Nephron (organoid): ENCODE measurements around the gene ZNF620.
"Not testable (repeated sequence)": the region's sequence is repeated elsewhere in the genome, so short reads cannot be mapped to it uniquely, and the experiment has no call there.

ENCODE experiments used
- H3K27ac Mint-ChIP-seq, 3 experiments: 2 replicates each; pipeline ENCODE4 v1.8.0; 2020; ENCODE audit warnings: mixed read lengths in 3 of 3, mild to moderate bottlenecking in 2 of 3, moderate library complexity in 1 of 3
- H3K27me3 Mint-ChIP-seq: 2 replicates; pipeline ENCODE4 v1.8.0; 2021; ENCODE audit warnings: low read depth, mild to moderate bottlenecking, moderate library complexity, mixed read lengths
- H3K36me3 Mint-ChIP-seq: 2 replicates; pipeline ENCODE4 v1.8.0; 2020; ENCODE audit warnings: low read depth, mixed read lengths
- H3K4me1 Mint-ChIP-seq: 2 replicates; pipeline ENCODE4 v1.8.0; 2020; ENCODE audit warnings: mixed read lengths
- H3K4me3 Mint-ChIP-seq, 3 experiments: 2 replicates each; pipeline ENCODE4 v1.8.0; 2020; ENCODE audit warnings: mild to moderate bottlenecking in 3 of 3, mixed read lengths in 3 of 3, moderate library complexity in 2 of 3
- H3K9me3 Mint-ChIP-seq: 2 replicates; pipeline ENCODE4 v1.8.0; 2020; ENCODE audit warnings: mixed read lengths
- TF ChIP-seq, protein P1 (sequence below), 3 experiments: fragments of 200-600 bp; sonication (generic); IDR thresholded peaks; one replicate each; pipeline ENCODE4 v1.5.0; 2021; ENCODE audit warnings: antibody characterized with exemption in 3 of 3; ENCODE audit not compliant: unreplicated experiment in 3 of 3

ZNF620 gene

DNA sequence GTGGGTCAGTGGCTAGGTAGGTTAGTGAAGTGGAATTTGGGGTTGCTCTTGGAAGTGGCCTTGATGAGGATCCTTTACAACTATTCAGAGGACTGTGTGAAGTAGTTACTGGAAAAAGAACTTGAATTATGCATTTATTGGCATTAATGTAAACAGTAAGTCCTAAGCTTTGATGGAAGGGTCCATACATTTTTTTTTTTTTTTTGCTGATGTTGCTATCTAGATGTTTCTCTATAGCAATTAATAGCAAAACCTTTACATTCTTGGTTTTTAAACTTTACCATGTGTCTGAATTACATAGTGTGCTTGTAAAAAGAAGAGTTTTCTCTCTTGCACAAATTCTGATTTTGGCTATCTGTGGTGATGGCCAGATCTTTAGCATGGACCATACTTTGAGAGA is 28.4 kb downstream of the ZNF620 start:
- Mint-ChIP-seq H3K36me3 (peaks cover 100% of the 10 kb centered on the region), H3K4me1 (no peaks in the 10 kb centered on the region), H3K27ac (no peak overlapping the region), H3K27me3 (no peaks in the 10 kb centered on the region), H3K9me3 (peaks cover 54% of the 10 kb centered on the region), H3K4me3 (no peak overlapping the region)
- TF ChIP-seq, protein P1, sequence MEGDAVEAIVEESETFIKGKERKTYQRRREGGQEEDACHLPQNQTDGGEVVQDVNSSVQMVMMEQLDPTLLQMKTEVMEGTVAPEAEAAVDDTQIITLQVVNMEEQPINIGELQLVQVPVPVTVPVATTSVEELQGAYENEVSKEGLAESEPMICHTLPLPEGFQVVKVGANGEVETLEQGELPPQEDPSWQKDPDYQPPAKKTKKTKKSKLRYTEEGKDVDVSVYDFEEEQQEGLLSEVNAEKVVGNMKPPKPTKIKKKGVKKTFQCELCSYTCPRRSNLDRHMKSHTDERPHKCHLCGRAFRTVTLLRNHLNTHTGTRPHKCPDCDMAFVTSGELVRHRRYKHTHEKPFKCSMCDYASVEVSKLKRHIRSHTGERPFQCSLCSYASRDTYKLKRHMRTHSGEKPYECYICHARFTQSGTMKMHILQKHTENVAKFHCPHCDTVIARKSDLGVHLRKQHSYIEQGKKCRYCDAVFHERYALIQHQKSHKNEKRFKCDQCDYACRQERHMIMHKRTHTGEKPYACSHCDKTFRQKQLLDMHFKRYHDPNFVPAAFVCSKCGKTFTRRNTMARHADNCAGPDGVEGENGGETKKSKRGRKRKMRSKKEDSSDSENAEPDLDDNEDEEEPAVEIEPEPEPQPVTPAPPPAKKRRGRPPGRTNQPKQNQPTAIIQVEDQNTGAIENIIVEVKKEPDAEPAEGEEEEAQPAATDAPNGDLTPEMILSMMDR (IDR thresholded peaks at IDR 0.05; ENCODE audit: unreplicated experiment in 3 of 3) = no peak

DNA sequence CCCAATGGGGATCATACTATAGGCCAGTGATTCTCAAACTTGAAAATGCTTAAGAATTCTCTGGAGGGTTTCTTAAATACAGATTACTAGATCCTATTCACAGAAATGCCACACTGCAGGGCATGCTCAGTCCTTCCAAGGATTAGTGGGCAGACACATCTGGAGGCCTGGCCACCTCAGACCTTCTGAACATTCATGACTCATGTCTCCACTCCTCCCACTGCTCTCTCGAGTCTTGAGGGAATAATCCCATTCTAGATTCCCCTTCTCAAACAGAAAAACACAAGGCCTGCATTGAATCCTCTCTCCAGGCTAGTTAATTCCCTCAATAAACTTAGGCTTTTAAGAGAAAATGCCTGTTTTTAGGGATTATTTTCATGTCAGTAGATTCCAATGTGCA is 41.0 kb downstream of the ZNF620 start:
- Mint-ChIP-seq H3K27me3 (no peaks in the 10 kb centered on the region), H3K27ac (no peak overlapping the region), H3K9me3 (peaks cover 7% of the 10 kb centered on the region), H3K36me3 (peaks cover 14% of the 10 kb centered on the region), H3K4me3 (no peak overlapping the region), H3K4me1 (no peaks in the 10 kb centered on the region)
- TF ChIP-seq, protein P1 (IDR thresholded peaks at IDR 0.05; ENCODE audit: unreplicated experiment in 3 of 3) = no peak

DNA sequence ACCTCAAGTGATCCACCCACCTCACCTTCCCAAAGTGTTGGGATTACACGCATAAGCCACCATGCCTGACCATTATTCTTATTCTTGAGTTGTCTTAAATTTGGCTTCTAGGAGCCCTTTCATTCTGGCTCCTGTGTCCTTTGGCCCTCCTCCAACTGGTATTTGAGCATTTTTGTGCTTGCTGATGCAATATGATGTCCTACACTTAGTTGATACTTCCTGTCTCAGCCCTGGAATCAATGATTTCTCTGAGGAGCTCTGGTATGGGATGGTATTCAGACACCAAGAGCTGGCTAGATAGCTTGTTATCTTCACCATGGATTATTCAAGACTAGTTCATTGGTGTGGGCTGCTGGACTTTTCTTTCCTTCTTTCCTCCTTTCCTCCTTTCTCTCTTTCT is 44.3 kb downstream of the ZNF620 start:
- H3K27ac Mint-ChIP-seq = no peak overlapping the region
- no peak overlapping the region for H3K4me3 Mint-ChIP-seq
- H3K9me3 Mint-ChIP-seq = peaks cover 7% of the 10 kb centered on the region
- H3K4me1 Mint-ChIP-seq = no peaks in the 10 kb centered on the region
- no peaks in the 10 kb centered on the region for H3K27me3 Mint-ChIP-seq
- TF ChIP-seq, protein P1 (IDR thresholded peaks at IDR 0.05; ENCODE audit: unreplicated experiment in 3 of 3) = no peak
- peaks cover 14% of the 10 kb centered on the region for H3K36me3 Mint-ChIP-seq

DNA sequence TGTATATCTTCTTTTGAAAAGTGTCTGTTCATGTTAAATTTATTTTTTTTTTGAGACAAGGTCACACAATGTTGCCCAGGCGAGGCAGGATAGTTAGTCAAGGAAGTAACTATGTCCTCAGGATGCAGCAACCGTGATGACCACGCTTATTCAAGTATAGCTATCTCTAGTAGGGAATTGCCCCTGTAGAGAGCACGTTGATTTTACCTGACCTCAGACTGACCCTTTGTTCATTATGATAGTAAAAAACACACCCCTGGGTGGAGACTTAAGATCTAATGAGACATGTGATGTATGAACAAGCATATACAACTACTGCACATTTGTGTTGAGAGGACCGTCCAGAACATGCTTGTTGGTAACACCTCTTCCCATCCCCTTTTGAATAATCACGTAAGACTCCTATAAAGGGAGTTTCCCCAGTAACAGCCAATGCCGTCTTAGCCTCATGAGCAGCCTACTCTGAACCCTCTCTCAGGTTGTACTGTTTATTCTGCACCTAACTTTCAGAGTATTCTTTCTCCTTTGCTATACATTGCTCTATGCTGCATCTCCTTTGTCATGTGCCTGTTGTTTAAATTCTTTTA is 51.8 kb downstream of the ZNF620 start:
- Mint-ChIP-seq H3K27me3 (peaks cover 7% of the 10 kb centered on the region), H3K4me3 (no peak overlapping the region), H3K4me1 (no peaks in the 10 kb centered on the region), H3K9me3 (peaks cover 23% of the 10 kb centered on the region), H3K36me3 (peaks cover 8% of the 10 kb centered on the region), H3K27ac (no peak overlapping the region)
- TF ChIP-seq, protein P1 (IDR thresholded peaks at IDR 0.05; ENCODE audit: unreplicated experiment in 3 of 3) = no peak

GRCh38 chr3:40562482-40562881 is 56.6 kb downstream of the ZNF620 start:
- H3K4me1 Mint-ChIP-seq, H3K4me3 Mint-ChIP-seq, H3K27me3 Mint-ChIP-seq, H3K27ac Mint-ChIP-seq: not testable (repeated sequence)
- Mint-ChIP-seq H3K36me3 (peaks cover 17% of the 10 kb centered on the region), H3K9me3 (peaks cover 25% of the 10 kb centered on the region)

DNA sequence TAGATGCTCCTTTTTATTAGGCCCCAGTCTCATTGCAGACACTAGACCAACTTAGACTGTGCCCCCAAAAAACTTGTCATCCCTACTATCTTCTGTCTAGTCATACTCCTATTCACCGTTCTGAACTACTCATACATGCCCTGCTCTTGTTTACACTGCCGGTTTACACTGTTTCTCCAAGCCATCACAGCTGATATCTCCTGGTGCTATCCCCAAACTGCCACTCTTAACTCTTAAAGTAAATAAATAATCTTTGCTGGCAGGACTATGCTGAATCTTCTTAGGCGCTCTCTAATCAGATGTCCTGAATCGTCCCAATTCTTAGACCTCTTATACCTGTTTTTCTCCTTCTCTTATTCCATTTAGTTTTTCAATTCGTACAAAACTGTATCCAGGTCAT is 59.8 kb downstream of the ZNF620 start:
- Mint-ChIP-seq H3K36me3 (peaks cover 16% of the 10 kb centered on the region), H3K9me3 (peaks cover 19% of the 10 kb centered on the region)
- not testable (repeated sequence) for H3K4me1 Mint-ChIP-seq, H3K27ac Mint-ChIP-seq, H3K27me3 Mint-ChIP-seq, H3K4me3 Mint-ChIP-seq

GRCh38 chr3:40566694-40567093 is 60.9 kb downstream of the ZNF620 start:
- Mint-ChIP-seq H3K36me3 (peaks cover 10% of the 10 kb centered on the region), H3K27ac (peak overlapping the region in 1 of 3 experiments; percentile 13), H3K27me3 (no peaks in the 10 kb centered on the region), H3K4me3 (no peak overlapping the region), H3K4me1 (no peaks in the 10 kb centered on the region), H3K9me3 (peaks cover 8% of the 10 kb centered on the region)
- TF ChIP-seq, protein P1 (IDR thresholded peaks at IDR 0.05; ENCODE audit: unreplicated experiment in 3 of 3) = no peak
